ENCODE results near the gene MRPL36. TPM values are rescaled to one million over a fixed set of nuclear protein-coding genes. Genes with fewer than 3 reads are reported as not detected.

MRPL36 gene
- total RNA-seq, 1 donor from 2014 or later, result 38.0 TPM

- TF ChIP-seq CTCF (IDR thresholded peaks at IDR 0.05; ENCODE audit: unreplicated experiment), result no peak
- Mint-ChIP-seq H3K27ac (no peak overlapping the region), H3K4me1 (peaks cover 19% of the 10 kb centered on the region), H3K27me3 (ENCODE audit: low read depth) (peaks cover 36% of the 10 kb centered on the region), H3K36me3 (no peaks in the 10 kb centered on the region), H3K4me3 (no peak overlapping the region), H3K9me3 (no peaks in the 10 kb centered on the region)
- DNase-seq (ENCODE audit: low spot score in 2 of 2, unreplicated experiment in 2 of 2), result no peak
Measured at GRCh38 chr5:1834022-1834551, 34.5 kb upstream of the MRPL36 start.

GRCh38 chr5:1833264-1834021, 33.8 kb upstream of the MRPL36 start:
- no peak for DNase-seq (ENCODE audit: low spot score in 2 of 2, unreplicated experiment in 2 of 2)
- no peak overlapping the region for H3K4me3 Mint-ChIP-seq
- no peaks in the 10 kb centered on the region for H3K36me3 Mint-ChIP-seq
- H3K27me3 Mint-ChIP-seq (ENCODE audit: low read depth), result peaks cover 34% of the 10 kb centered on the region
- TF ChIP-seq CTCF (IDR thresholded peaks at IDR 0.05; ENCODE audit: unreplicated experiment), result no peak
- no peaks in the 10 kb centered on the region for H3K9me3 Mint-ChIP-seq
- no peak overlapping the region for H3K27ac Mint-ChIP-seq
- peaks cover 19% of the 10 kb centered on the region for H3K4me1 Mint-ChIP-seq

DNA sequence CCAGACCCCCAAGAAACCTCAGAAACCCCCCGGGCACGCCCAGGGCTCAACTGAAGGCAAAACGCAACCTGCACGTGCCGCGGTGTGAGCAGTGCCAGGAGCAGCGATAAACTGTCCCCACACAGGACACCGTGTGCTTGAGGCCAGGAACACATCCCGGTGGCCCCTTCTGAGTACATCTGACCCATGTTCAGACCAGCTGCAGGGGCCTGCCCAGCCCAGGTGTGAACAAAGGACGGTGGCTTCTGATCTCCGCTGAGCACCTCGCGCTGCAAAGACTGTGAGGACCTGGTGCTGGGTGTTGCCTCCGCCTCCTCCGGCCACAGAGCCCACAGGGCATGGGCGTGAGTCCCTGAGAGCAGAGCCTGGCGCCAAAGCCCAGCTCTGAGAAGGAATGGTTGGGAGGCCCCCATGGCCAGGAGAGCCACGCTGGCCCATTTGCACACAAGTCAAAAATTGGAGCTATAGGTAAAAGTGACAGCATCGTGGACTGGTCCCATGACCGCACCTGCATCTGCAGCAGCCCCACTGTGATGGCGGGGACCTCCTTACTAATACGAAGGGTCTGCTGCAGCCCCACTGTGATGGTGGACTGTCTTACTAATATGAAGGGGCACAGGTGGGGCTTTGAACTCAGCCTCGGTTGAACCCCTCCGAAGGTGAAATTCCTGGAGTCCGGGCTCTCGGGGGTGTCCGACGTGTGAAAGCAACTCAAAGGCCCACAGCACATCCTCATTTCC, 33.0 kb upstream of the MRPL36 start:
- no peaks in the 10 kb centered on the region for H3K9me3 Mint-ChIP-seq
- no peak for DNase-seq (ENCODE audit: low spot score in 2 of 2, unreplicated experiment in 2 of 2)
- H3K27ac Mint-ChIP-seq, result no peak overlapping the region
- no peaks in the 10 kb centered on the region for H3K36me3 Mint-ChIP-seq
- H3K4me3 Mint-ChIP-seq, result no peak overlapping the region
- peaks cover 32% of the 10 kb centered on the region for H3K27me3 Mint-ChIP-seq (ENCODE audit: low read depth)
- no peak for TF ChIP-seq CTCF (IDR thresholded peaks at IDR 0.05; ENCODE audit: unreplicated experiment)
- H3K4me1 Mint-ChIP-seq, result peaks cover 19% of the 10 kb centered on the region

DNA sequence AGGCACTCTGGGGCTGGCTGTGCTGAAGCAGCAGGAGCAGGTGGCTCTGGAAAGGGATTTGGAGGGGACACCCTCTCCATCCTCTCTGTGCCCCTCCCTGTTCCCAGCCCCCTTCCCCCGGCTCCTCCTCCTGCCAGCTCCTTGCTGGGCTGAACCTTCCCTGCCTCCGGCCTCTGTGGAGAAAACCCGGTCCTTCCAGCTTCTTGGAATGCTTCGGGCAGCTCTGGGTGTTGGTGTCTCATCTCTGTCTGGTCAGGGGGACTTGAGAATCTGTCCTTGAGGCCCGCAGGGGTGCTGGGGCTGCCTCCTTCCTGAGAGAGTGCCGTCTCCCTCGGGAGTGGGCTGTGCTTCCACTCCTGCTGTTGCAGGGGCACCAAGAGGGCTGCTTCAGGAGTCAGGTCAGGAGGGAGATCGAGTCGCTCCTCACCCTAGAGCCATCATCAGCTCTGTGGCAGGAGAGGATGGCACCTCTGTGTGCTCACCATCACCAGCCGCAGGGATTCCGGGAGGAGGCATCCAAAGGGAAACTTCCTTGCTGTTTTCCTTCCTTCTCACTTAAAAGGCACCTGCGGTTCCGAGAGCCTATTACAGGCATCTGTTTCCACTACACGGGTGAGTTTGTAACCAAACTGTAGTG, 32.2 kb upstream of the MRPL36 start:
- no peak for TF ChIP-seq CTCF (IDR thresholded peaks at IDR 0.05; ENCODE audit: unreplicated experiment)
- peaks cover 17% of the 10 kb centered on the region for H3K4me1 Mint-ChIP-seq
- no peak overlapping the region for H3K27ac Mint-ChIP-seq
- H3K36me3 Mint-ChIP-seq, result peaks cover 1% of the 10 kb centered on the region
- DNase-seq (ENCODE audit: low spot score in 2 of 2, unreplicated experiment in 2 of 2), result no peak
- no peaks in the 10 kb centered on the region for H3K9me3 Mint-ChIP-seq
- no peak overlapping the region for H3K4me3 Mint-ChIP-seq
- peaks cover 31% of the 10 kb centered on the region for H3K27me3 Mint-ChIP-seq (ENCODE audit: low read depth)

- TF ChIP-seq CTCF (IDR thresholded peaks at IDR 0.05; ENCODE audit: unreplicated experiment), result no peak
- H3K36me3 Mint-ChIP-seq, result peaks cover 1% of the 10 kb centered on the region
- H3K9me3 Mint-ChIP-seq, result no peaks in the 10 kb centered on the region
- peaks cover 16% of the 10 kb centered on the region for H3K4me1 Mint-ChIP-seq
- H3K27ac Mint-ChIP-seq, result no peak overlapping the region
- no peak overlapping the region for H3K4me3 Mint-ChIP-seq
- no peak for DNase-seq (ENCODE audit: low spot score in 2 of 2, unreplicated experiment in 2 of 2)
- H3K27me3 Mint-ChIP-seq (ENCODE audit: low read depth), result peaks cover 30% of the 10 kb centered on the region
Measured at GRCh38 chr5:1831257-1831656, 31.6 kb upstream of the MRPL36 start.

All from mesothelial cell of epicardium (in vitro differentiated cells).